GM18909 (cell line): ENCODE data around the gene ME2.
A peak's percentile ranks its signal among the peaks of the same experiment; 100 is the strongest.
"Not testable (repeated sequence)": the region's sequence is repeated elsewhere in the genome, so short reads cannot be mapped to it uniquely, and the experiment has no call there.

Experiments used
- ATAC-seq: cut with Tn5 transposase; IDR thresholded peaks from one replicate; pipeline ENCODE4 v1.9.1; 2021; ENCODE audit warnings: mild to moderate bottlenecking; ENCODE audit not compliant: unreplicated experiment, poor library complexity

ME2 gene

DNA sequence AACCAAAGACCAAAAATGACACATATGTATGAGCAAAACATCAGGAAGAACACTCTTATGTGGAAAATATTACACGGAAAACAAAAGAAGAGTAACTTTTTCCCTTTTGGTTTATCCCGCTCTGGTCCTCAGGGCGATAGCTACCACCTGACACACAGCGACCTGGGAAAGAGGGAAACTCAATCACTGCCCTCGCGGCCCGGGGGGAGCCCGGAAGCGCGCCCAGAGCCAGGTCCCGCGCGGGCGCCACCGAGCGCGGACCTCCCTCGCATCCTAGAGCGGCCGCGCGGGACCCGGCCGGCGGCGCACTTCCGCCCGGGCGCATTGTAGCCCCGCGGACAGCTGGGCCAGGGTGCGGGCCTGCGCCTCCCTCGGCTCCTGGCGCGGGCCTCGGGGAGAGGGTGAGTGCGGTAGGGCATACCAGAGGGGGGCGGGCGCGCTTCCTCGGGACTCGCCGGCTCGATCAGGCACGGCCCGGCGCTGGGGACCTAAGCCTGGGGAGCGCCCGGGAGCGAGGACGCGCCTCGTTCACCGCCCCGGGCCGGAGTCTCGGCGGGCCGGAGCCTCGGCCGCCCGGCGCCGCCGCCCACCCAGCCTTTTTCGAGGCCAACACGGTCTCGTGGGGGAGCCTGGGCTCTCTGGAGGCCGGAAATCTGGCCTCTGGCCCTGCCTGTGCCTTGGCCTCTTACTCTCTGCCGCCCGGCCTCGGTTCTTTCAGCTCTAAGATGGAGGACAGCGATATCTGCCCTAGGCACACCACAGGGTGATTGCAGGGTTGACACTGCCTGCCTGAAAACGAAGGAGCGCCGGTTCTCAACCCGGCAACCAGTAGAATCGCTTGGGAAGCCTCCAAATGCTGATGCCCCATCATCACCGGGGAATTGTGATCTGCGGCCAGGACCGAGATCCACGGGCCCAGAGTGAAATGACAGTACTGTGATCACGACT, 89.1 kb downstream of the ME2 start, which contains the start of gene ELAC1:
ELAC1 (plus strand) TSS at position 327 of the 948 bp plus-strand sequence. CDS start 6,365 bp downstream, outside the sequence.
- peak; percentile 97 for ATAC-seq

GRCh38 chr18:50969448-50969847, 90.5 kb downstream of the ME2 start:
- ATAC-seq: no peak

GRCh38 chr18:50970006-50970405, 91.1 kb downstream of the ME2 start:
- no peak for ATAC-seq

DNA sequence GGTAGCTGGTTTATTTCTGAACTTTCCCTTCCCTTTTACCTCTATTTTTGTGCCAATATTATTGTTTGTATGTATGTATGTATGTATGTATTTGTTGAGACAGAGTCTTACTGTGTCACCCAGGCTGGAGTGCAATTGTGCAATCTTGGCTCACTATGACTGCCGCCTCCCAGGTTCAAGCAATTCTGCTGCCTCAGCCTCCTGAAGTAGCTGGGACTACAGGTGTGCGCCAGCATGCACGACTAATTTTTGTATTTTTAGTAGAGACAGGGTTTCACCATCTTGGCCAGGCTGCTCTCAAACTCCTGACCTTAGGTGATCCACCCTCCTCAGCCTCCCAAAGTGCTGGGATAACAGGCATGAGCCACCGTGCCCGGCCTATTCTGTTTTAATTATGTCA, 93.5 kb downstream of the ME2 start:
- ATAC-seq: not testable (repeated sequence)

DNA sequence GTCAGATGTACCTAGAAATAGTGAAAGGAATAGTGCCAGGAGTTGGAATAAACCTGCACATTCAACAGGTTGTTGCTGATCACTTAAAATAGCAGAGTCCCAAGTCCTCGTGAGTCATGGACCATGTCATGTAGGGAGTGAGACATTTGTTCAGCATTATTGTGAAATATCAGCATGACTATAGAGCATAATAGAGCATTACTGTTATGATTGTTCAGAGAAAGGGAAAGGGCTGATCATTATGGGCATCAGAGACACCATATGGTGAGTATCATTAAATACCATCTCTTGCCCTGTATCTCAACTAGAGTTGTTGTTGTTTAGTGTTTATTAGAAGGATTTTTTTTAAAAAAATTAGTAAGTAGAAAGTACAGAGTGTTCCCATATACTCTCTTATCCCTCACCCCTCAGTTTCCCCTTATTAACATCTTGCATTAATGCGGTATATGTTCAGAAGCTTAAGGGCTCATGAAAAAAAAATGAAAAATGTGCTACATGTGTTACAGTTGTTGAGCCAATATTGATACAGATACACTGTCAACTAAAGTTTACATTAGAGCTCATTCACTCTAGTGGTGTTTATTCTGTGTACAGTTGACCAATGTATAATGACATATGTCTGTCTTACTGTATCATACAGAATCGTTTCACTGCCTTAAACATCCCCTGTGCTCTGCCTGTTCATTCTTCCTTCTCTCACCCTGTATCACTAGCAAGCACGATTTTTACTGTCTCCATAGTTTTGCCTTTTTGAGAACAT, 94.6 kb downstream of the ME2 start:
- no peak for ATAC-seq

DNA sequence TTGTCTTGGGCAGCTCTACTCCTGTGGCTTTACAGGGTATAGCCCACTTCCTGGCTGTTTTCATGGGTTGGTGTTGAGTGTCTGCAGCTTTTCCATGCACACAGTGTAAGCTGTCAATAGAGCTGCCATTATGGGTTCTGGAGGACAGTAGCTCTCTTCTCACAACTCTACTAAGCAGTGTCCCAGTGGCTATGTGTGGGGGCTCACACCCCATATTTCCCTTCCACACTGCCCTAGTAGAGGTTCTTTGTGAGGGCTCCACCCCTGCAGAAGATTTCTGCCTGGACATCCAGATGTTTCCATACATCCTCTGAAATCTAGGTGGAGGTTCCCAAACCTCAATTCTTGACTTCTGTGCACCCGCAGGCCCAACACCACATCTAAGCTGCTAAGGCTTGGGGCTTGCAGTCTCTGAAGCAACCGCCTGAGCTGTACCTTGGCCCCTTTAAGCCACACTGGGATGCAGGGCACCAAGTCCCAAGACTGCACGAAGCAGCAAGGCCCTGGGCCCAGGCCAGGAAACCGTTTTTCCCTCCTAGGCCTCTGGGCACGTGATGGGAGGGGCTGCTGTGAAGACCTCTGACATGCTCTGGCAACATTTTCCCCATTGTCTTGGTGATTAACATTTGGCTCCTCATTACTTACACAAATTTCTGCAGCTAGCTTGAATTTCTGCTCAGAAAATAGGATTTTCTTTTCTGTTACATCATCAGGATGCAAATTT, 98.3 kb downstream of the ME2 start:
- no peak for ATAC-seq

DNA sequence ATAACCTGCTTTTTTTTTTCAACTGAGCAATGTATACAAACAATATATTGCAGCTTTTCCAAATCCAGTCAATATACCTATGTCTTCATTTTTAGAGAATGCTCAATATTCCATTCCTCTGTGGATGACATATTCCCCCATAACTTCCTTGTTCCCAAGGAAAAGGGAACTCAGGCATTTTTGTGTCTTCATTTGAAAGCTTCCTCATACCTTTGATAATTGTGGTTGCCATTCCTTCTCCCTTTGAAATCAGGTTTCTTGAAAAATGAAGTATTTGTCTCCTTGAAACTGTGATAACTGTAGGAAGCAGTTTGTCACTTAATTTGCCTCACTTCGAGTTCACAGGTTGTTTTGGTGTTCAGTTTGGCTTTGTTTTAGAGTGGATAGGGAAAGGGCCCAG, 102.5 kb downstream of the ME2 start:
- no peak for ATAC-seq

- ATAC-seq: no peak
These were observed 103.3 kb downstream of the ME2 start for GRCh38 chr18:50982086-50982801.

GRCh38 chr18:50982802-50983179, 103.9 kb downstream of the ME2 start:
- no peak for ATAC-seq

GRCh38 chr18:50986360-50987087, 107.6 kb downstream of the ME2 start:
- ATAC-seq: no peak

DNA sequence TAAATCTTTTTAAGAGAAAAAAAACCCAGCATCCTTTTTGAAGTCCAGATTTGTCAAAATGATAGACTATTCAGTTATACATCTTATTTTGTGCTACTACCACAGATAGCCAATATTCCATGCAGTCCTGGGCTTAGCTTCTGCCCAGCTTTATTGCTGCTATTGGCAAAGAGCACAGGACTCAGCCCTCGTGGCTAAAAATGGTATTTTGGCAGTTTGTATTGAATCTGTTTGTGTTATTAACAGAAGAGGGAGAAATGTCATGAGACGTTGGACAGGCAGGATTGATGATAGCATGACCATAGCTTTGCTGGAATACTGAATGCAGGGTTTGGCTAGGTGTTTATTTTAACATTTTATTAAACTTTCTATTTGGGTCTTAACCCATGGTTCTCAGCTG, 108.3 kb downstream of the ME2 start:
- ATAC-seq: no peak

DNA sequence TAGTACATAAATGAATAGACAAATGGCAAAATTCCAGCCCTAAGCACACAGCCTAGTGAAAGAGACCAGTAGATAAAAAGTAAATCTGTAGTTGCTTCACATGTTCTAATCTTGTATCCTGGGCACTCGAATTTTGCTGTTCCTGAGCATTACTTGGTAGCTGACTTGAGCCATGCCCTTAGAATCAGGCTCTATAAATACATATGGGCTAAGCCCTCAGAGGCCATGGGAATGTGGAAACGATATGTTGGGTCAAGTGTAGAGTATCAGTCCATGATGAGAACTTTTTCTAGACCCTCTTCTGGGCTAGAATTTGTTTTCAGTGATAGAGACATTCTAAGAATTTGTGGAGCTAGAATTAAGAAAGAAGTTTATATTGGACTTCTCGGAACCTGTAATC, 110.8 kb downstream of the ME2 start:
- no peak for ATAC-seq

DNA sequence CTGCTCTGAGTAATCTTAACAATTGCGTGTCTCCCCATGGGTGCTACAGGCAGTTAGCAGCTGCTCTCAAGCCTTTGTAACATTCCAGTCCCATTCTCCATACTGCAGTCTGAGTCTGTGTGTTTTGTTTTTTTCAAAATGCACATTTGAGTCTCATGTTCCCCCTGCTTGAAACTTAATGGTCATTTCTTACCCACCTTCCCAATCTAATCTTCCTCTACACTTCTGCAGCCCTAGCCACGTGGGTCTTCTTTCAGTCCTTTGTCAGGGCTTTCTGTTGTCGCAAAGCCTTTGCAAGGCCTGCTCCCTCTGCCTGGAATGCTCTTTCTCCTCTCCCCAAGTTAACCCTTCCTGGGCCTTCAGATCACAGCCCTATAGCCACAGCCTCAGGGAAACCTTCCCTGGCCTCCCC, 113.4 kb downstream of the ME2 start:
- no peak for ATAC-seq

DNA sequence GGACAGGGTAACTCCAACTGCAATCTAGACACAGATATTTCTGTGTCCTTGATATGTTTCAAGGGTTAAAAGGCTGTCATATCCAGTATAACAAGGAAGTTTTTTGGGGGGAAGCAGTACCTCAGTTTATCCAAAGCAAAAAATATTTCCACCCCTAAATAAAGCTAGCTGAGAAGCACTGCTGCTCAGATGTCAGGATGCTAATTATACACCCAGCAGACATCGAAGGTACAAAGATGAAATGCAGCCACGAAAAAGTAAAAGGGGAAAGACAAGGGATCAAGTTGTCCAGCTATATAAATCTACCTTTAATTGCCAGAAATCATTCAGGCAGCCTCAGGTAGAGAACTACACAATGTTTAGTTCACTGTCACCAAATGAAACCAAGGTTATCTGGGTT, 115.1 kb downstream of the ME2 start:
- no peak for ATAC-seq

DNA sequence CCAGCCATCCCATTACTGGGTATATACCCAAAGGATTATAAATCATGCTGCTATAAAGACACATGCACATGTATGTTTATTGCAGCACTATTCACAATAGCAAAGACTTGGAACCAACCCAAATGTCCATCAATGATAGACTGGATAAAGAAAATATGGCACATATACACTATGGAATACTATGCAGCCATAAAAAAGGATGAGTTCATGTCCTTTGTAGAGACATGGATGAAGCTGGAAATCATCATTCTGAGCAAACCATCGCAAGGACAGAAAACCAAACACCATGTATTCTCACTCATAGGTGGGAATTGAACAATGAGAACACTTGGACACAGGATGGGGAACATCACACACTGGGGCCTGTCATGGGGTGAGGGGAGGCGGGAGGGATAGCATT, 124.3 kb downstream of the ME2 start:
- ATAC-seq: not testable (repeated sequence)
